Cardiac fibroblast (primary cell): ENCODE results near the gene OR7A17.

ENCODE experiments used
- DNase-seq, 2 donors: peaks; one replicate each; pipeline versions ENCODE4 v3.0.0 to v3.0.0-alpha.2; 2010; ENCODE audit warnings: low read depth in 2 of 2
- H3K4me3 ChIP-seq, 2 donors: replicated peaks in 1 of 2; 1 replicate in 1 of 2; 2 replicates in 1 of 2; pipeline ENCODE4 v1.5.1; 2011; ENCODE audit warnings: low read depth in 2 of 2, low read length in 2 of 2, mild to moderate bottlenecking in 2 of 2, moderate library complexity in 1 of 2
- CTCF ChIP-seq: IDR thresholded peaks from one replicate; pipeline ENCODE4 v1.5.1; 2011; ENCODE audit warnings: low read depth, mild to moderate bottlenecking, low read length, inconsistent platforms

Gene OR7A17

GRCh38 chr19:14890643-14891379 is 4.9 kb upstream of the OR7A17 start:
- no peak overlapping the region for H3K4me3 ChIP-seq
- DNase-seq, result no peak
- TF ChIP-seq CTCF, result no peak

- DNase-seq, result no peak
- no peak overlapping the region for H3K4me3 ChIP-seq
- TF ChIP-seq CTCF, result no peak
Observed at GRCh38 chr19:14889994-14890642, 4.2 kb upstream of the OR7A17 start.

GRCh38 chr19:14871619-14872230 is 14.2 kb downstream of the OR7A17 start:
- H3K4me3 ChIP-seq, result no peak overlapping the region
- peak; percentile 30 to 33 for DNase-seq
- peak; percentile 49 for TF ChIP-seq CTCF

- no peak for TF ChIP-seq CTCF
- no peak for DNase-seq
- no peak overlapping the region for H3K4me3 ChIP-seq
Observed at GRCh38 chr19:14868497-14868896, 17.4 kb downstream of the OR7A17 start.

- no peak for DNase-seq
- no peak within 1 kb of the TSS for H3K4me3 ChIP-seq
- TF ChIP-seq CTCF, result no peak
Observed at GRCh38 chr19:14848822-14849221, 37.1 kb downstream of the OR7A17 start, which contains the start of gene OR7A10. Gene OR7A10 (minus strand): TSS chr19:14848922. CDS start chr19:14841877, 7,045 bp downstream.

GRCh38 chr19:14843578-14843977 is 42.4 kb downstream of the OR7A17 start:
- no peak overlapping the region for H3K4me3 ChIP-seq
- peak in 1 of 2 donors; percentile 4 for DNase-seq
- TF ChIP-seq CTCF, result no peak
